GM19468 (cell line): ENCODE results near the gene CHRNG.

Source experiments
- ATAC-seq: cut with Tn5 transposase; IDR thresholded peaks from one replicate; pipeline ENCODE4 v1.9.1; 2021; ENCODE audit warnings: mild to moderate bottlenecking, moderate library complexity, moderate number of reproducible peaks; ENCODE audit not compliant: unreplicated experiment; ENCODE audit errors: extremely low read depth

Gene CHRNG

GRCh38 chr2:232571026-232571474, 31.6 kb downstream of the CHRNG start:
- ATAC-seq: no peak

- ATAC-seq: no peak
Measured at GRCh38 chr2:232573042-232573441, 33.5 kb downstream of the CHRNG start.

GRCh38 chr2:232573771-232574435, 34.4 kb downstream of the CHRNG start:
- ATAC-seq: no peak

GRCh38 chr2:232574674-232575403, 35.3 kb downstream of the CHRNG start:
- no peak for ATAC-seq

- no peak for ATAC-seq
Measured at GRCh38 chr2:232575404-232575746, 35.9 kb downstream of the CHRNG start.

GRCh38 chr2:232576995-232577394, 37.5 kb downstream of the CHRNG start:
- ATAC-seq: no peak

- no peak for ATAC-seq
Measured at GRCh38 chr2:232577841-232578240, 38.3 kb downstream of the CHRNG start.

GRCh38 chr2:232578626-232579025, 39.1 kb downstream of the CHRNG start:
- no peak for ATAC-seq

GRCh38 chr2:232580648-232580981, 41.1 kb downstream of the CHRNG start:
- no peak for ATAC-seq

GRCh38 chr2:232581725-232582124, 42.2 kb downstream of the CHRNG start:
- peak; percentile 38 for ATAC-seq

- no peak for ATAC-seq
Measured at GRCh38 chr2:232584238-232584637, 44.7 kb downstream of the CHRNG start.

GRCh38 chr2:232586943-232587505, 47.5 kb downstream of the CHRNG start:
- no peak for ATAC-seq

- no peak for ATAC-seq
Measured at GRCh38 chr2:232587512-232587911, 48.0 kb downstream of the CHRNG start.

GRCh38 chr2:232588031-232588430, 48.5 kb downstream of the CHRNG start:
- no peak for ATAC-seq

- ATAC-seq: no peak
Measured at GRCh38 chr2:232588680-232589585, 49.4 kb downstream of the CHRNG start.

GRCh38 chr2:232592772-232593395, 53.4 kb downstream of the CHRNG start:
- no peak for ATAC-seq

GRCh38 chr2:232593982-232594381, 54.5 kb downstream of the CHRNG start:
- no peak for ATAC-seq
